Head of caudate nucleus (tissue), 42 donors: ENCODE results near the gene APPL2.
"Not testable (repeated sequence)": the region's sequence is repeated elsewhere in the genome, so short reads cannot be mapped to it uniquely, and the experiment has no call there.

Source experiments
- DNase-seq, 42 donors: peaks; one replicate each; pipeline versions ENCODE4 v3.0.0 to v3.0.0-alpha.2; 2020 to 2021; ENCODE audit warnings: mixed read lengths in 7 of 42
- intact Hi-C: fragments of 100-400 bp; cut with DNase I; formaldehyde crosslinking; loops from one replicate; pipeline ENCODE4 v1.15.0; 2022

Gene APPL2

GRCh38 chr12:105259226-105259625, 23.3 kb upstream of the APPL2 start:
- intact Hi-C loops = no loop called here
- DNase-seq = no peak

GRCh38 chr12:105257321-105257728, 21.4 kb upstream of the APPL2 start:
- intact Hi-C loops = no loop called here
- DNase-seq = no peak

GRCh38 chr12:105256921-105257320, 20.9 kb upstream of the APPL2 start:
- intact Hi-C loops = no loop called here
- DNase-seq = no peak

DNA sequence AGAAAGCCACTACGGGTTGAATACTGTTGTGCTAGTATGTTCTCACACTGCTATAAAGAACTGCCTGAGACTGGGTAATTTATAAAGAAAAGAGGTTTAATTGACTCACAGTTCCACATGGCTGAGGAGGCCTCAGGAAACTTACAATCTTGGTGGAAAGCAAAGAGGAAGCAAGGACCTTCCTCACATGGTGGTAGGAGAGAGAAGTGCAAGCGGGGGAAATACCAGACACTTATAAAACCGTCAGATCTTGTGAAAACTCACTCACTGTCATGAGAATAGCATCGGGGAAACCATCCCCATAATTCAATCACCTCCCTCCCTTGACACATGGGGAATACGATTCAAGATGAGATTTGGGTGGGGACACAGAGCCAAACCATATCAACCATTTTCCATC, 20.5 kb upstream of the APPL2 start:
- DNase-seq, intact Hi-C loops: not testable (repeated sequence)

DNA sequence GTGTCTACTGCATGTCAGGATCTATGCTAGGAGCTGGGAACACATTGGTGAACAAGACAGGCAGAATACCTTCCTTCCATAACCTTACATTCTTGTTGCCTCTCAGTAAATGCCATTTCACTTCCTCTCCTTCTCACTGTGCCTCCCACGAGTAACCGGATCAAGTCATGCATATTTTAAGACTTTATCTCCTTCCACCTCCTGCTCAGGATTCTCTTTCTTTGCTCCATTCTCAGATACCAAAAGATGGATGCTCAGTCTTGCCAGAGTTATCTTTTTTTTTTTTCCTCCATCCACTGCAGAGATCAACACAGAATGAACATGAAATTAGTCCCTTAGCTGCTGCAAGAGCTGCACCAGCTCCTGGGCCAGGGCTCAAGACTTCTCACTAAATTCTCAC, 20.0 kb upstream of the APPL2 start:
- intact Hi-C loops = no loop called here
- peak in 1 of 42 donors; percentile 22 for DNase-seq

- DNase-seq = no peak
- intact Hi-C loops = no loop called here
These were observed 18.0 kb upstream of the APPL2 start for GRCh38 chr12:105253866-105254513.

- DNase-seq = no peak
- intact Hi-C loops = no loop called here
These were observed 16.9 kb upstream of the APPL2 start for GRCh38 chr12:105252901-105253300.

DNA sequence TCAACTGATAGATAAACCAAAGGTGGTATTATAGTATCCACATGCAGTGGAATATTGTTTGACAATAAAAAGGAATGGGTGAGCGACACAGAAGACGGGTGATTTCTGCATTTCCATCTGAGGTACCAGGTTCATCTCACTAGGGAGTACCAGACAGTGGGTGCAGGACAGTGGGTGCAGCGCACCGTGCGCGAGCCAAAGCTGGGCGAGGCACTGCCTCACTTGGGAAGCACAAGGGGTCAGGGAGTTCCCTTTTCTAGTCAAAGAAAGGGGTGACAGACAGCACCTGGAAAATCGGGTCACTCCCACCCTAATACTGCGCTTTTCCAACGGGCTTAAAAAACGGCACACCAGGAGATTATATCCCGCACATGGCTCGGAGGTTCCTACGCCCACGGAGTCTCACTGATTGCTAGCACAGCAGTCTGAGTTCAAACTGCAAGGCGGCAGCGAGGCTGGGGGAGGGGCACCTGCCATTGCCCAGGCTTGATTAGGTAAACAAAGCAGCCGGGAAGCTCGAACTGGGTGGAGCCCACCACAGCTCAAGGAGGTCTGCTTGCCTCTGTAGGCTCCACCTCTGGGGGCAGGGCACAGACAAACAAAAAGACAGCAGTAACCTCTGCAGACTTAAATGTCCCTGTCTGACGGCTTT, 9.9 kb upstream of the APPL2 start:
- intact Hi-C loops, DNase-seq: not testable (repeated sequence)

DNA sequence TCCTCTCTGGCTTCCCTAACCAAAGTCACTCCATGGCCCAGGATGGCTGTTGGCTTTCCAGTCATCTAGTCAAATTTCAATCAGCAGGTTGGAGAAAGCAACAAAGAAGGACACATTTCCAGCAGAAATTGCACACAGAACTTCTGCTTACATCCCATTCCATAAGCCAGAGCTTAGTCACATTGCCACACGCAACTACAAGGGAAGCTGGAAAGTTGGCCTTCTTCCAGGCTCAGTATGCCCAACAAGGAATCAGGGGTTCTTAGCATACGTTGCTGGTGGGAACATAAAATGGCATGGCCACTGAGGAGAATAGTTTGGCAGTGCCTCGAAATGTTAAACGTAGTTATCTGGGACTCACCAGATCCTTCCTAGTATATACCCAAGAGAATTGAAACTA, 9.3 kb upstream of the APPL2 start:
- no peak for DNase-seq
- intact Hi-C loops = no loop called here

- intact Hi-C loops = no loop called here
- DNase-seq = no peak
These were observed 4.3 kb upstream of the APPL2 start for GRCh38 chr12:105240228-105240627.

DNA sequence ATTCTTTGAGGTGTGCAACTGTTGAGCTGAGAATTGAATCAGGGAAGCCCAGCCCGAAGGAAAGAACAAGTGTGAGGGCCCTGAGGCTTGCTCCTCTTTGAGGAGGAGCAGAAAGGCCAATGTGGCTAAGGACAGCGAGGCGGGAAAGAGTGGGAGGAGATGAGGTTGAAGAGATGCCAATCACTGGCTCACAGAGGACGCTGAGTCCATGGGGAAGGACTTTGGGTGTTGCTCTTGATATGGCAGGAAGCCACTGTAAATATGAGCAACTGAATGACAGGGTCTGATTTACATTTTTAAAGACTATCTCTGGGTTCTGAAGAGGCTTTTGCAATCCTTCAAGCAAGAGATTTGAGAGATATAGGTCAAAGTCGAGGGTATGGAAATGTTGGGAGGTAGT, 3.3 kb upstream of the APPL2 start:
- no peak for DNase-seq
- intact Hi-C loops = no loop called here

- intact Hi-C loops = loop anchor here (2.0 kb wide), 1 partner anchor 131 kb away; the partner anchor contains the start of gene WASHC4
- DNase-seq = no peak
These were observed 1.7 kb upstream of the APPL2 start for GRCh38 chr12:105237666-105238065.

GRCh38 chr12:105235281-105235731, 668 bp downstream of the APPL2 start:
- intact Hi-C loops = no loop called here
- DNase-seq = no peak

DNA sequence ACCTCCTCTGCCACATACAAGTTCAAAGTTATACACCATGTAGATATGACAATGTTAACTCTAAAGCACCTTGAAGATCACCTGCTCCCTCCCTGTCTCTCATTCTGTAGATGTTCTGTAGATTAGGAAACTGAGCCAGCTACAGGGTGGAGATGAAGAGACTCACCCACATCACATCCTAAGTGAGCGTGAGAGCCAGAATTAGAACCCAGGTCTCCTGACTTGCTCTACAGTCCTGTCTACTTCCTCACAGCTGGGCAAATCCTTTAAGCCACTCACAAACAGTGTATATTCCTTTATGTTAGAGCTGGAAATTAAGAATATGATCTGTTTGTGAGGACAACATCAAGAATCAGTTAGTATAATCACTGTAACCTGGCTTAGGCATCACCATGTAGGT, 1.8 kb downstream of the APPL2 start:
- no peak for DNase-seq
- intact Hi-C loops = no loop called here

DNA sequence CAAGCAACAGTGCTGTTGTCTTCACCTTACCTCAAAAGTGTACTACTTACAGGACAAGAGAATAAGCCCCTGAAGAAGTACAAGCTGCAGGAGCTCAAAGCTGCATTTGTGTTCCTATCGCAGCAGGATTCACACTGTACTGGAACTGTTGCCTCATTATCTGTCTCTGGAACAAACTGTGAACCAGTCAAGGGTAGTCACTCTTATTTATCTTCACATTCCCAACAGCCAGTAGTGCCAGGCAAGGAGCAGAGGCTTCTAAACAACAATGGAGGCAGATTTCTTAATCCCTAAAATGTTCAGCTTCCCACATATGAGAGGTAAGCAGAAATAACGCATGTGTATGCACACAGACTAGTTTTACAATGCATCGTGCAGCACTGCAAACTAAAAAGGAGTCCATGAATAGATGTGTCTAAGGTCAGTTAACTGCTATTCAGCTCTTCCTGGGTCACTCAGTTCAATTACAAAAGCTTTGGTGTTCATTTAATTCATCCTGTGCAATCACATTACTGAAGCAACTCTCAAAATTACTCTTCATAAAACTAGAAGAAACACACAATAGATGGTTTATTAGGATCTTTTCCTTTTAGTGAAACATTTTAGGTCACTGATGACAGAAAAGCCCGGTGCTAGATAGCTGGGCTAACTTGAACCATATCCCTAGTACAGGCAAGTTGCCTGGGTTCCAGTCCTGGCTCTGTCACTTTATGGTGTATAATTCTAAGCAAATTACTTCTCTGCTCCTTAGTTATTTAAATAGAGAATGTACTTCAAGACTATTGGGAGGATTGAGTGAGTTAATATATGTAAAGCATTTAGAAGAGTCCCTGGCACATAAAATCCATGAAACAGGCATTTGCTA, 2.7 kb downstream of the APPL2 start:
- DNase-seq = no peak
- intact Hi-C loops = no loop called here

DNA sequence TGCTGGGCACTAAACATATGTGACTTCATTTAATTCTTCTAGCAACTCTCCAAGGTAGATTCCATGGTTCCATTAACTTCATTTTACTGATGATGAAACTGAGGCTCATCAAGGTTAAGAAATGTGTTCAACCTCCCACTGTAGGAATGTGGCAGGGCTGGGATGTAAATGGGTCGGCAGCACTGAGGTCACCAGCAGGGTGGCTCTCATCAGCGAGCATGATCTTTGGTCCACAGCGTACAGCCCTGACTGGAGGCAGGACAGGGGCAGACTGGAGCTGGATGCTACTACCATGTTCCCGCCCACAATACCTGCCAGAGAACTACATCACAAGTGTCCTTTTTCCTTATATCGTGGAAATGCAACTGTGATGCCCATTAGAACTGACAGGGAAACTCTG, 4.6 kb downstream of the APPL2 start:
- DNase-seq = no peak
- intact Hi-C loops = no loop called here

DNA sequence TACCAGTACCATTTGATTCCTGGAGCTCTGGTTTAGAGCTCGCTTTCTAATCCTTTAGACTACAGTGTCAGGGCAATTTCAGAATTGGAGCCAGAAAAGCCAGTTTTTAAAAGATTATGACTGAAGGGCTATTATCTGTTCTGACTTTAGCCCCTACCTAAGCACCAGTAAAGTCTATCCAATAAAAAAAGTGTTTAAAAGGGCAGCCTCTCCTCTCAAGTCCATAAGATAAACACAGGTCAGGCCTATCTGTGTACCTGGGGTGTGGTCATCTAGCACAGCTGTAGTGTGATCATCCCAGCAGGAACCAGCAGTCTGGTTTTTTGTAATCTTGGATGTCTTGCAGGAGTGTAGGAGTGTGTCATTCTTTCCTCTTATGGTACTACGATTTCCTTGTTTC, 6.6 kb downstream of the APPL2 start:
- intact Hi-C loops = no loop called here
- DNase-seq = no peak

- no peak for DNase-seq
- intact Hi-C loops = no loop called here
These were observed 7.0 kb downstream of the APPL2 start for GRCh38 chr12:105228966-105229365.

- intact Hi-C loops = no loop called here
- no peak for DNase-seq
These were observed 7.5 kb downstream of the APPL2 start for GRCh38 chr12:105228494-105228893.

DNA sequence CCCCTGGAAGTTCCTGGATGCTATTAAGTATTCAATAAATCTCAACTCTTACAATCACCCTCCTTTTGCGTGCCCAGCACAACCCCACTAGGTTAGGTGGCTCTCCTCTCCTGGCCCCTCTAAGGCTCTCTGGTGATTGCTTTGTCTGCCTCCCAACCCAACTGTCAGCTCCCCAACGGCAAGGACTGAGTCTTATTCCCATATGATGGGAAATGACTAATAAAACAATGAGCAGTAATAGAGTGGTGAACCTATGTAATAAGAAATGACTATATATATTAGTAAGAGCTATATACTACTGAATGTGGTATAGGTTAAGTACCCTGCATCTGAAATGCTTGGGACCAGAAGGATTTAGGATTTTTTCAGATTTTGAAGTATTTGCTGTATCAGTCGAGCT, 8.1 kb downstream of the APPL2 start:
- intact Hi-C loops = no loop called here
- DNase-seq = no peak
